GM21526 (cell line): ENCODE data around the gene COBL.

Source experiments
- ATAC-seq: cut with Tn5 transposase; IDR thresholded peaks from one replicate; pipeline ENCODE4 v1.9.1; 2021; ENCODE audit warnings: moderate library complexity; ENCODE audit not compliant: unreplicated experiment, low FRiP score

COBL gene

GRCh38 chr7:51256209-51256781 lies 60.3 kb downstream of the COBL start:
- ATAC-seq = no peak

- ATAC-seq = no peak
Measured at GRCh38 chr7:51255536-51256208, 60.9 kb downstream of the COBL start.

DNA sequence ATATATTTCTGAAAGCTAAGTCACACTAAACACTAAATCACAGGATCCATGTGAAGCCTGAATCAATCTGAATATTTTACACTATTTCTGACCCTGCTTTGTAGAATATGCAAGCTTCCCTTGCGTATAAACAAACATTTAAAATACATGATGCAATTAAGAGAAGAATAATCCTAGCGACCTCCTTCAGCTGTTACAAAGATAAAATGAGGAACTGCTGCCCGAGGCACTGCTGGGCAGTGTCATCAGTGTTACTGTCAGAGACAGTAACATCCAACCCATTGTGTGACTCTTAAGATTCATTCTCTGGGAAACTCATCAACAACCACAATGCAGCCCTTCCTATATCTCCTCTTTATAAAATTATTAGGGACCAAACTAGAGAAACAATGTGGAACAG lies 61.6 kb downstream of the COBL start:
- ATAC-seq = no peak

DNA sequence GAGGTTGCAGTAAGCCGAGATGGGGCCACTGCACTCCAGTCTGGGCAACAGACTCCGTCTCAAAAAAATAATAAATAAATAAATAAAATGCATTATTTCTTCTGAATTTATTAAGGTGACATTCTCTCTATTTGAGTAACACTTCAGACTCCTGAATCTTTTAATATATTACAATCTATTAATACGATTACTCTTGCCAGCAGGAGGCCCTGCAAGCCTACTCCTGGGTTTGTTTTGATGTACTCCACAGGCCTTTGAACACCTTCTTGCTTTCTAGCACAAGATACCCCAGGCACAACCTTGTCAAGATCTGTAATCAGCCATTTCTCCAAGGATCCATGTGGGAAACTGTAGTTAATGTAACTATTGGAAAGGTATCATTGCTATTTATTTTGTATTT lies 63.5 kb downstream of the COBL start:
- ATAC-seq = no peak

GRCh38 chr7:51251290-51251689 lies 65.3 kb downstream of the COBL start:
- ATAC-seq = no peak

GRCh38 chr7:51250512-51250911 lies 66.1 kb downstream of the COBL start:
- no peak for ATAC-seq

DNA sequence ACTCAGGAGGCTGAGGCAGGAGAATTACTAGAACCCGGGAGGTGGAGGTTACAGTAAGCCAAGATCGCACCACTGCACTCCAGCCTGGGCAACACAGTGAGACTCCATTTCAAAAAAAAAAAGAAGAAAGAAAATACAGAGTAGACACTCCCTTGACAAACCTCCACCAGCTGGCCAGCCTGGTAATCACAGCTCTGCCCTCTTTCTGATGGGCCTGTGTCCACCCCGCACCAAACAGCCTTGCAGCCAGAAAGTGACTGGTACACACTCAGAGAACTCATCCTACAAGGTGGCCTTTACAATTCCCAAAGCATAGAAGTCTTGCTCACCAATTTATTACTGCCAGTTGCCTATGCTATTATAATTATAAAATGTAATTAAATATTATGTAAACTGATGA lies 66.6 kb downstream of the COBL start:
- no peak for ATAC-seq

GRCh38 chr7:51249187-51249945 lies 67.2 kb downstream of the COBL start:
- no peak for ATAC-seq

GRCh38 chr7:51246258-51247245 lies 70.1 kb downstream of the COBL start:
- ATAC-seq = no peak

DNA sequence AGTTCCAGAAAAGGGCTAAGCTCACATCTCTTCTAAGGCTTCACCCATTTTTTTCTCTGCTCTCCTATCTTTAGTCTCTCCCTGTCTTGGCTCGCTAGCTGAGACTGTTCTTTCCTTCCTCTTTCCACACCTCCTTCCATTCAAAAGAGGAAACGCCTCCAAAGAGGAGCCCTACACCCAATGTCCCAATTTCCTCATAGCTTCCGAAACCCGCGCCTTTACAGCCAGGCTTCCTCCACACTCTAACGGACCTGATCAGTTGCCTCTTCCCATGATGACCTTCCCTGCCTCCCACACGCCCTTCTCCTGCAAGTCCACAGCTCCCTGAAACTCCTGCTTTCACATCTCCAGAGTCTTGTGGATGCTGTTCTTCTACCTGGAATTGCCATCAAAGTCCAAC lies 71.7 kb downstream of the COBL start:
- no peak for ATAC-seq

DNA sequence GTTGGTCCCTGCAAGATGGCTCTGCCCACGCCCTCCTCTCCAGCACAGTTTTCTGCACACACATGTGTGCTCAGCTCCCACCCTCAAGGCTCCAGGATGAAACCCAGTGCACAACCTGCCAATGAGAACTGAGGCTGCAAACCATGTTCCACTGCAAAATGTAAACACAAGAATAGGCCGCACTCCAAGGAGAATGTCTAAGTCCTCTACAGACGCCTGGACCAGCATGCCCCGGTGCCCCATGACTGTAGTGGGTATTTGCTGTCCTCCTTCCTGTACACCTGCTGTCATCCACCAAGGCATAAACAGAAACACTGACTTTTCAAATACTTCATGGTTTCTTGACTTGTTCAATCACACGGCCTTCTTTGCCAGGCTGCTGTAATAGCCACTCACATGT lies 72.6 kb downstream of the COBL start:
- ATAC-seq = no peak

GRCh38 chr7:51243631-51244030 lies 73.0 kb downstream of the COBL start:
- ATAC-seq = no peak

DNA sequence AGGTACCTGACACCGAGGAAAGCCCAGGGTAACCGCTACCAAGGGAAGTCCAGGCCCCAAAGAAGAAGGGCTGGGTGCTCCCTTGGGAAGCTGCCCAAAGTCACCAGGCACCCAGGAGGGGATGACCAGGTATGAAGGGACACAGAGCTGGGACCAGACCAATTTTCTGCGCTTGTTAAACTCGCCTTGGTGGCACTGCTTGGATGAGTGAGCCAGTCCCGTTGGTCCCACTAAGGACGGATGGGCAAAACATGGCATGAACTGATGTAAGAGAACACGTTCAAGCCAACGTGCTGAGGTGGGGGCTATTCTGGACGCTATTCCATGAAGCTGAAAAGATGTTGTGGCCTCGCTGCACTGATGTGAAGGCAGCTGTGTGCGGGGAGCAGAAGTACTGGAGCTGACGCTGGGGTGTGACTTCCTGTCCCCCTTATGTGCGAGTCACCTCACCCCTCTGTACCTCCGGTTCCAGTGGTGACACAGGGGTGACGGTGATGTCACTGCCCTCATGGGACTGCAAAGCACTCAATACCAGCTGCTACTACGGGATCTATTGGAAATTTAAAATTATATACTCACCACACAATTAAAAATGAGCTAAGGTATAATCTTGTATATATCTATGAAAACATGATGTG lies 73.6 kb downstream of the COBL start:
- ATAC-seq = no peak

GRCh38 chr7:51242007-51242691 lies 74.5 kb downstream of the COBL start:
- ATAC-seq = no peak

DNA sequence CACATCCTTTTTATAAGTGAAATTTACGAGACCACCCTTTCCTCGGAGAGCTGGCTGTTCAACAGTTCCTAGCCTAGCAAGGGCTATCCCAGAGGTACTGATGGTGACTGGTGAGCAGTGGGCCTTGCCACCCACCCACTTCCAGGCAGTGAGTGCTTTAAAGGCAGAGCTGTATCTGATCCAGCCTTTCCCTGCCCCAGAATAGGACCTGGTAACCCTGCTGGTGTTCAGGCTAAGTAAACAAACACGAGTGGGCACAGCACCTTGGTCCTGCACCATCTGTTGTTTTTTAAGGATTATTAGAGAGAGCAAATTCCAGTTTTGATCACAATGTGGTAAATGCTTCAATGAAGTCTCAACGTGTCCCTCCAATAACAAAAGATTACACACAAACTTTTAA lies 75.7 kb downstream of the COBL start:
- no peak for ATAC-seq

DNA sequence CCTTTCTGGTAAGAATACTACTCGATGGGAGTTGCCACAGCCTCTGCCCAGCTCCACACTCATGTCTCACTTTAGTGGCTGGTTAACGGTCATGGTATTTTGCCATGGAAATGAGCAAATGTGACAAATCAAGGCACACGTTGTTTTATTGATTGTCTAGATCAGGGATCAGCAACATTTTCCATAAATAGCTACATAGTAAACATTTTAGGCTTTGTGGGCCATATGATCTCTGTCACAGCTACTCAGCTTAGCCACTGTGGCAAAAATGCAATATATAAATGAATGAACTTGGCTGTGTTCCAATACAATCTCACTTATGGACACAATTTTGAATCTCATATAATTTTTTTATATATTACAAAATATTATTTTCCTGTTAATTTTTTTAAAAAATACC lies 76.9 kb downstream of the COBL start:
- no peak for ATAC-seq

DNA sequence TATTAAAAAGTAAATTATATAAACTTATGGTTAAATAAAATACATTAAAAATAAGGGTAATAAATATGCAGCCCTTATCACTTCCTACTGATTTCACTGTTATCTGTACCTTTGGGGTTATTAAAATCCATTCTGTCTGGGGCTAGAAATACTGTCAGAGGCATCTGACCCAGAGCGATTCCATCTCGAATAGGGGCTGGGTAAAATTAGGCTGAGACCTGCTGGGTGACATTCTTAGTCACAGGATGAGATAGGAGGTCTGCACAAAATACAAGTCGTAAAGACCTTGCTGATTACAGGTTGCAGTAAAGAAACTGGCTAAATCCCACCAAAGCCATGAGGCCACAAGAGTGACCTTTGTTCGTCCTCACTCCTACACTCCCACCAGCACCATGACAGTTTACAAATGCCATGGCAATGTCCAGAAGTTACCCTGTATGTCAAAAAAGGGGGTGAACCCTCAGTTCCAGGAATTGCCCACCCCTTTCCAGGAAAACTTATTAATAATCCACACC lies 77.6 kb downstream of the COBL start:
- ATAC-seq = no peak

GRCh38 chr7:51237446-51238133 lies 79.0 kb downstream of the COBL start:
- ATAC-seq = no peak
